Mesendoderm (in vitro differentiated cells): Measurements from ENCODE around the gene TNKS2.

ENCODE experiments used
- DNase-seq: peaks from one replicate; pipeline ENCODE4 v3.0.0; 2013
- H2AK5ac ChIP-seq: 2 replicates; pipeline ENCODE4 v1.6.1; 2013; ENCODE audit warnings: low read length, inconsistent platforms
- H2BK120ac ChIP-seq: 2 replicates; pipeline ENCODE4 v1.6.1; 2013; ENCODE audit warnings: low read depth, mild to moderate bottlenecking, low read length, moderate library complexity, mixed read lengths
- H2BK15ac ChIP-seq: replicated peaks from 2 replicates; pipeline ENCODE4 v1.6.1; 2013; ENCODE audit warnings: low read depth, mild to moderate bottlenecking, moderate library complexity
- H2BK5ac ChIP-seq: 2 replicates; pipeline ENCODE4 v1.6.1; 2013; ENCODE audit warnings: low read length, inconsistent platforms
- H3K18ac ChIP-seq: 2 replicates; pipeline ENCODE4 v1.6.1; 2013; ENCODE audit warnings: mild to moderate bottlenecking, low read length, mixed read lengths
- H3K23ac ChIP-seq: one replicate; pipeline ENCODE4 v1.6.1; 2013; ENCODE audit warnings: low read length
- H3K27ac ChIP-seq: 2 replicates; pipeline ENCODE4 v1.5.1; 2013; ENCODE audit warnings: low read depth, mild to moderate bottlenecking, inconsistent platforms, low read length, moderate library complexity
- H3K27me3 ChIP-seq: 2 replicates; pipeline ENCODE4 v1.6.1; 2013; ENCODE audit warnings: low read length, control low read depth, mild to moderate bottlenecking, inconsistent platforms; ENCODE audit not compliant: insufficient read depth, poor library complexity
- H3K36me3 ChIP-seq: 2 replicates; pipeline ENCODE4 v1.6.1; 2013; ENCODE audit warnings: low read length, inconsistent platforms; ENCODE audit not compliant: control insufficient read depth, insufficient read depth
- H3K4ac ChIP-seq: one replicate; pipeline ENCODE4 v1.6.1; 2013; ENCODE audit warnings: low read depth, mild to moderate bottlenecking, low read length, moderate library complexity
- H3K4me1 ChIP-seq: 2 replicates; pipeline ENCODE4 v1.6.1; 2013; ENCODE audit warnings: low read depth, low read length, inconsistent platforms; ENCODE audit not compliant: control insufficient read depth
- H3K4me2 ChIP-seq: 2 replicates; pipeline ENCODE4 v1.6.1; 2013; ENCODE audit warnings: low read length
- H3K4me3 ChIP-seq: 2 replicates; pipeline ENCODE4 v1.5.1; 2013; ENCODE audit warnings: mild to moderate bottlenecking, low read length
- H3K56ac ChIP-seq: one replicate; pipeline ENCODE4 v1.6.1; 2013; ENCODE audit warnings: low read length
- H3K79me1 ChIP-seq: 2 replicates; pipeline ENCODE4 v1.6.1; 2013; ENCODE audit warnings: low read length, inconsistent platforms
- H3K79me2 ChIP-seq: 2 replicates; pipeline ENCODE4 v1.6.1; 2013; ENCODE audit warnings: mild to moderate bottlenecking, low read length; ENCODE audit not compliant: control insufficient read depth, insufficient read depth
- H3K9ac ChIP-seq: 2 replicates; pipeline ENCODE4 v1.6.1; 2013; ENCODE audit warnings: low read length, inconsistent platforms
- H4K5ac ChIP-seq: one replicate; pipeline ENCODE4 v1.6.1; 2013; ENCODE audit warnings: low read length
- H4K8ac ChIP-seq: one replicate; pipeline ENCODE4 v1.6.1; 2013; ENCODE audit warnings: low read depth, mild to moderate bottlenecking, control low read depth, low read length, moderate library complexity
- WGBS: extraction: QIAGEN DNeasy Blood & Tissue Kit; methylation state at CpG from one replicate; pipeline ENCODE4 v1.1.7; 2013; ENCODE audit warnings: low lambda C conversion rate, missing lambda C conversion rate; ENCODE audit not compliant: insufficient coverage; ENCODE audit errors: extremely low coverage; 5-methylcytosine and 5-hydroxymethylcytosine counted together

The TNKS2 gene

DNA sequence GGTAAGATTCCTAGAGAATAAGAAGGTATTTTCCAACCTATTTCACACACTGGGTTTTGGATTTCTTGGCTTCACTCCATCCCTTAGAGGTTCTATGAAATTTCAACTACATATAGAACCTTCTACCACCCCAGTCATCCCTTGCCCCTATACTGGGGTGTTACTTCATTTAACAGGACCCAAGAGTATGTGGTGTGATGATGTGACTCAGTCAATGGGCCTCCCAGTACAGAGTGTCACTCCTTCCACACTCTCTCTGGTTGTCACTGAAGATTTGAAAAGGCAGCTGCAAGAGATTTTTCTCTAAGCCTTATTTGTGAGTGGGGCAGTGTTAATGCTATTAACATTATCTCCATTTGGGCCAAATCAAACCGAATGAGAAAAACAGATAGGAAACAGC is 77.6 kb downstream of the TNKS2 start:
- no peak overlapping the region for H3K4ac ChIP-seq
- no peak overlapping the region for H3K4me3 ChIP-seq
- no peak overlapping the region for H2AK5ac ChIP-seq
- no peaks in the 10 kb centered on the region for H3K79me1 ChIP-seq
- no peaks in the 10 kb centered on the region for H3K79me2 ChIP-seq
- no peak for DNase-seq
- H3K4me2 ChIP-seq: no peak overlapping the region
- H3K36me3 ChIP-seq: no peaks in the 10 kb centered on the region
- no peak overlapping the region for H2BK5ac ChIP-seq
- H3K18ac ChIP-seq: no peak overlapping the region
- H3K23ac ChIP-seq: no peak overlapping the region
- no peak overlapping the region for H3K56ac ChIP-seq
- no peaks in the 10 kb centered on the region for H3K27me3 ChIP-seq
- H3K4me1 ChIP-seq: peaks cover 8% of the 10 kb centered on the region
- H3K9ac ChIP-seq: no peak overlapping the region
- no peak overlapping the region for H4K5ac ChIP-seq
- H3K27ac ChIP-seq: no peak overlapping the region
- no peak overlapping the region for H4K8ac ChIP-seq
- no peak overlapping the region for H2BK120ac ChIP-seq
- H2BK15ac ChIP-seq: peak overlapping the region; percentile 45
- WGBS: no CpG with 5 or more reads among the region's 1 CpG

DNA sequence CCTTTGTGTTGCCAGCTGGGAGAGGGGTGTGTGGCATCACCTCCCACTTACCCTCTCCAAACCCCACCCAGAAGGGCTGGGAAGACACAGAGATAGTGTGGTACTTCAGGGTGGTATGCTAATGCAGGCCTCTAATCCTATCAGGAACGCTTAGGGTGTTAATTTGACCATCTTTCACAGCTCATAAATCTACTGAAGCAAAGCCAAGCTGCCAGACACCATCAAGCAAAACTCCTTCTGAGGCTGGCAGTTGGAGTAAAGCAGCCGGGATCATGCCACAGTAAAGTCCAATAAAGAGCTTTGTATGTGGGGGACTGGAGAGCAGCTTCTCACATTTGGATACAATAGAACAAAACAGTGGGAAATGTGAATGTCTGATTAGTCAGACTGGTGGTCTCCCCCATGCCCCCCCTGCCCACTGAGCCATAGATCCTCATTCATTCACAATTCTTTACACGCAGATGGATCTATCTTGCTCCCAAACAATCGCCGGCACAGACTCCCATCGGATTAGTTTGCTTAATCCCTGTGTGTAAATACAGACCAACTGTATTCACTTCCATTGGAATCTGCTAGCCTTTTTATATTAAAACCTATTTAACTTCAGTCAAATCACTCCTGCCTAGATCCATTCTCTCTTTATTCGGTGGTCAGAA is 81.4 kb downstream of the TNKS2 start:
- Histone ChIP-seq H3K79me1 (no peaks in the 10 kb centered on the region), H3K36me3 (no peaks in the 10 kb centered on the region), H4K8ac (no peak overlapping the region), H3K4ac (no peak overlapping the region), H3K79me2 (no peaks in the 10 kb centered on the region), H2BK120ac (no peak overlapping the region), H3K56ac (peak overlapping the region; percentile 59), H2AK5ac (no peak overlapping the region), H3K4me1 (peaks cover 23% of the 10 kb centered on the region), H3K4me3 (no peak overlapping the region), H3K27ac (peak overlapping the region; percentile 18), H2BK5ac (no peak overlapping the region), H2BK15ac (no peak overlapping the region), H3K23ac (no peak overlapping the region), H3K18ac (no peak overlapping the region), H3K9ac (no peak overlapping the region), H3K4me2 (no peak overlapping the region), H4K5ac (no peak overlapping the region), H3K27me3 (no peaks in the 10 kb centered on the region)
- no CpG with 5 or more reads among the region's 7 CpGs for WGBS
- peak; percentile 83 for DNase-seq

DNA sequence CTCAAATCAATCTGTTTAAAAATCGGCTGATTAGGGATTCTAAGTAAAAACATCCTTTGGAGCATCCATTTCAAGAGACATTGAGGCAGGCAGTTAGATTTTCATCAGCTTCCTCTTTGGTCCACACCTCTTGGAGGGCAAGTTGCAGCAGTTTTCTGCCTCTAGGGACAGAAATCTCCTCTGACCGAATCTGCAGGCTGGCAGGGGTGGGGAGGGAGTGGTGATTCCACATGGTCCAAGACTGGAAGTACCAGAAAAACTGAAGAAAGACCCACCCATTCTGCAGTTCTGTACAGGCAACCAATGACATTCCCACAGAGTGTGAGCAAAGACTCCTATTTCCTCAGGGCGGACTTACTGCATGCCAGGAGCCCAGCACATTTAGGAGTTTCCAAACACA is 82.1 kb downstream of the TNKS2 start:
- no CpG with 5 or more reads among the region's 3 CpGs for WGBS
- peak; percentile 72 for DNase-seq

DNA sequence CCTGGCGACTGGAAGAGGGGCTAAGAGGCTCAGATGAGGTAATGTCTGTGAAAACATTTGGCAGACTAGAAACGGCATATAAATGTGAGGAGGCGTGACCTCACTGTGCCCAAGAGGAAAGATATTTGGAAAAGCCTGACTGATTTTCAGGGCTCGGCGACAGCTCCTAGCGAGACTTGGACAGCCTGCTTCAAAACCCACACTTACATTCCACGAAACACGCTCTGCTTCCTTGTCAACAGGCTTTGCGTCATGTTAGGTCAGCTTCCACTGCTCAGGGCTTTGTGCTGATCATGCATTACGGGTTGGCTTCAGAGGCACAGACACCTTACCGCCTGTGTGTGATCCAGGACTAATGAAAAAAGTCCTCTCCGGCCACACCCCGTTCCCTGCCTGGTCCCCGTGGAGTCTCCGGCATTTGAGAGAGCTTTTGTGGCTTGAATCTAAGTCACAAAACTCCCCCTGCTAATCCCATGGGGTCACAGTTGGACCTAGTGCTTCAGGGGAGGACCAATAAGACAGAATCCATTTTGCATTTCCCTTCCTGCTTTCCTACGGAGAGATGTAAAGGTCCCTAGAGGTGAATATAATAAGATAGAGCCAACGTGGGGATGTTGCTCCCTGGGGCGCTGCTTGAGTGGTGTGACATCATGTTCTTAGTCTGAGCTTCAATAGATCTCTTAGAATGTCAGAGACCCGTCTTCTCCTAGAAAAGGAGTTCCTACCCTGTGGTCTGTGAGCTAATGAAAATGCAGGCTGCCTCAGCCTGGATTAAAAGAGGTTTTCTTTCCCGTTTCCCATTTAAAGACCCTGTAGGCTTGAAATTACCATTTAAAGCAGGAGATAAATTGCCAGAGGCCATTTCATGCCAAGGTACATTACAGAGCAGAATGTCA is 85.6 kb downstream of the TNKS2 start:
- Histone ChIP-seq H3K18ac (peak overlapping the region; percentile 94), H3K4me3 (no peak overlapping the region)
- WGBS: no CpG with 5 or more reads among the region's 20 CpGs

More for the DNA sequence above, 82.1 kb downstream of the TNKS2 start:
- Histone ChIP-seq H3K23ac (no peak overlapping the region), H3K4me3 (no peak overlapping the region), H4K5ac (no peak overlapping the region), H3K18ac (peak overlapping the region; percentile 83), H3K36me3 (no peaks in the 10 kb centered on the region), H2BK120ac (no peak overlapping the region), H2AK5ac (no peak overlapping the region), H3K79me2 (no peaks in the 10 kb centered on the region), H3K4ac (peak overlapping the region; percentile 59), H2BK15ac (peak overlapping the region; percentile 42), H3K4me2 (no peak overlapping the region), H3K27me3 (no peaks in the 10 kb centered on the region), H3K27ac (peak overlapping the region; percentile 58), H2BK5ac (peak overlapping the region; percentile 6), H4K8ac (no peak overlapping the region), H3K79me1 (no peaks in the 10 kb centered on the region), H3K9ac (no peak overlapping the region), H3K4me1 (peaks cover 24% of the 10 kb centered on the region), H3K56ac (peak overlapping the region; percentile 44)

DNA sequence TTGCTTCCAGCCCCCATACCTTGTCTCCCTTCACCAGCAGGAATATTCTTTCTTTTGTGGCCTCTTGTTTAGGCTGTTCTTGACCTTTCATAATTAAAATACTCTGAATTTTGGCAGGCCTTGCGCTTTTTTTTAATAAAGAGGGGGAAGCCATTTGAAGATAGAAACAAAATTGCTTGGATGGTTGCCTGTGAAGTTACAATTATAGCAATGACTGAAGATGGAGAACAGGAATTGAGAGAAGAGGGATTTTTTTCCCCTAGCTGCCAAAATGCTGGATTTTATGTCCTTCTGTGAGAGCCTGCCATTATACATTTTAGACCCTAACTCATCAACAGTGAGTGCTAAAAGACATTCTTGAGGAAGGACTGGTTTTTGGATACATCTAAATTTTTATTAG is 86.3 kb downstream of the TNKS2 start:
- Histone ChIP-seq H3K9ac (peak overlapping the region; percentile 22), H3K56ac (peak overlapping the region; percentile 87), H3K23ac (no peak overlapping the region), H3K27ac (peak overlapping the region; percentile 94), H2BK15ac (peak overlapping the region; percentile 1), H3K4ac (peak overlapping the region; percentile 83), H4K8ac (no peak overlapping the region), H3K4me1 (peaks cover 20% of the 10 kb centered on the region), H3K4me3 (no peak overlapping the region), H2AK5ac (peak overlapping the region; percentile 66), H3K79me2 (no peaks in the 10 kb centered on the region), H3K18ac (peak overlapping the region; percentile 94), H2BK120ac (peak overlapping the region; percentile 98), H3K4me2 (no peak overlapping the region), H3K79me1 (no peaks in the 10 kb centered on the region), H3K27me3 (no peaks in the 10 kb centered on the region), H3K36me3 (no peaks in the 10 kb centered on the region), H2BK5ac (peak overlapping the region; percentile 36), H4K5ac (no peak overlapping the region)
- no peak for DNase-seq
- no CpG with 5 or more reads among the region's 1 CpG for WGBS

More for the DNA sequence above, 85.6 kb downstream of the TNKS2 start:
- no peaks in the 10 kb centered on the region for H3K36me3 ChIP-seq
- no peak overlapping the region for H3K23ac ChIP-seq
- peak overlapping the region; percentile 94 for H3K27ac ChIP-seq
- H2BK5ac ChIP-seq: peak overlapping the region; percentile 86
- H3K4me2 ChIP-seq: peak overlapping the region; percentile 17
- H3K9ac ChIP-seq: peak overlapping the region; percentile 51
- H3K4me1 ChIP-seq: peaks cover 24% of the 10 kb centered on the region
- peak overlapping the region; percentile 90 for H2BK120ac ChIP-seq
- H3K79me2 ChIP-seq: no peaks in the 10 kb centered on the region
- no peak overlapping the region for H4K5ac ChIP-seq
- DNase-seq: peak; percentile 76
- no peaks in the 10 kb centered on the region for H3K79me1 ChIP-seq
- no peaks in the 10 kb centered on the region for H3K27me3 ChIP-seq
- H4K8ac ChIP-seq: no peak overlapping the region
- peak overlapping the region; percentile 19 for H2AK5ac ChIP-seq
- H3K56ac ChIP-seq: peak overlapping the region; percentile 87
- H2BK15ac ChIP-seq: no peak overlapping the region
- H3K4ac ChIP-seq: peak overlapping the region; percentile 83
